MM.1S (cell line): ENCODE data around the gene NAGLU.

Experiments
- DNase-seq: peaks from one replicate; pipeline ENCODE4 v3.0.0-alpha.2; 2015
- H2AFZ ChIP-seq: fragments of 300-600 bp; sonication (generic); 2 replicates; pipeline ENCODE4 v1.6.0; 2016; ENCODE audit warnings: antibody characterized with exemption, low read length
- H3F3A ChIP-seq: fragments of 300-600 bp; sonication (generic); 2 replicates; pipeline ENCODE4 v1.6.1; 2016; ENCODE audit warnings: mild to moderate bottlenecking, antibody characterized with exemption, low read length, moderate library complexity, mixed read lengths; ENCODE audit not compliant: insufficient read depth
- H3K27ac ChIP-seq: fragments of 300-600 bp; sonication (generic); 2 replicates; pipeline ENCODE4 v1.5.1; 2016; ENCODE audit warnings: mild to moderate bottlenecking, low read length
- H3K27me3 ChIP-seq: fragments of 300-600 bp; sonication (generic); replicated peaks from 2 replicates; pipeline ENCODE4 v1.6.0; 2016; ENCODE audit warnings: low read length; ENCODE audit not compliant: insufficient read depth
- H3K36me3 ChIP-seq: fragments of 300-600 bp; sonication (generic); replicated peaks from 2 replicates; pipeline ENCODE4 v1.6.1; 2016; ENCODE audit warnings: mild to moderate bottlenecking, low read length, mixed read lengths; ENCODE audit not compliant: insufficient read depth
- H3K4me1 ChIP-seq: fragments of 300-600 bp; sonication (generic); 2 replicates; pipeline ENCODE4 v1.6.1; 2016; ENCODE audit warnings: low read length, mixed read lengths
- H3K4me2 ChIP-seq: fragments of 300-600 bp; sonication (generic); 2 replicates; pipeline ENCODE4 v1.6.0; 2016; ENCODE audit warnings: low read depth, low read length
- H3K4me3 ChIP-seq: fragments of 300-600 bp; sonication (generic); 2 replicates; pipeline ENCODE4 v1.5.1; 2016; ENCODE audit warnings: low read length, mixed read lengths
- H3K79me2 ChIP-seq: fragments of 300-600 bp; sonication (generic); 2 replicates; pipeline ENCODE4 v1.6.1; 2016; ENCODE audit warnings: mixed run types, low read length, mixed read lengths
- H3K9ac ChIP-seq: fragments of 300-600 bp; sonication (generic); 2 replicates; pipeline ENCODE4 v1.6.1; 2016; ENCODE audit warnings: low read length, mixed read lengths
- H3K9me2 ChIP-seq: fragments of 300-600 bp; sonication (generic); replicated peaks from 2 replicates; pipeline ENCODE4 v1.6.1; 2016; ENCODE audit warnings: mild to moderate bottlenecking, low read length, mixed read lengths; ENCODE audit not compliant: insufficient read depth
- H3K9me3 ChIP-seq: fragments of 300-600 bp; sonication (generic); replicated peaks from 2 replicates; pipeline ENCODE4 v1.6.1; 2016; ENCODE audit warnings: mild to moderate bottlenecking, low read length, mixed read lengths; ENCODE audit not compliant: insufficient read depth
- H4K20me1 ChIP-seq: fragments of 300-600 bp; sonication (generic); 2 replicates; pipeline ENCODE4 v1.6.1; 2016; ENCODE audit warnings: mild to moderate bottlenecking, low read length, moderate library complexity, mixed read lengths; ENCODE audit not compliant: insufficient read depth
- EZH2 ChIP-seq: fragments of 300-600 bp; sonication (generic); optimal IDR thresholded peaks from 2 replicates; pipeline ENCODE3; 2017; ENCODE audit warnings: low read depth, mild to moderate bottlenecking, antibody characterized with exemption, low read length, mixed read lengths
- EZH2phosphoT487 ChIP-seq: fragments of 300-600 bp; sonication (generic); IDR thresholded peaks from 2 replicates; pipeline ENCODE4 v1.6.1; 2018; ENCODE audit warnings: antibody characterized with exemption, low read length
- TF ChIP-seq, protein P1 (sequence below): fragments of 300-600 bp; sonication (generic); IDR thresholded peaks from 2 replicates; pipeline ENCODE4 v1.5.1; 2016; ENCODE audit warnings: antibody characterized with exemption, low read length, mixed read lengths

Gene NAGLU

DNA sequence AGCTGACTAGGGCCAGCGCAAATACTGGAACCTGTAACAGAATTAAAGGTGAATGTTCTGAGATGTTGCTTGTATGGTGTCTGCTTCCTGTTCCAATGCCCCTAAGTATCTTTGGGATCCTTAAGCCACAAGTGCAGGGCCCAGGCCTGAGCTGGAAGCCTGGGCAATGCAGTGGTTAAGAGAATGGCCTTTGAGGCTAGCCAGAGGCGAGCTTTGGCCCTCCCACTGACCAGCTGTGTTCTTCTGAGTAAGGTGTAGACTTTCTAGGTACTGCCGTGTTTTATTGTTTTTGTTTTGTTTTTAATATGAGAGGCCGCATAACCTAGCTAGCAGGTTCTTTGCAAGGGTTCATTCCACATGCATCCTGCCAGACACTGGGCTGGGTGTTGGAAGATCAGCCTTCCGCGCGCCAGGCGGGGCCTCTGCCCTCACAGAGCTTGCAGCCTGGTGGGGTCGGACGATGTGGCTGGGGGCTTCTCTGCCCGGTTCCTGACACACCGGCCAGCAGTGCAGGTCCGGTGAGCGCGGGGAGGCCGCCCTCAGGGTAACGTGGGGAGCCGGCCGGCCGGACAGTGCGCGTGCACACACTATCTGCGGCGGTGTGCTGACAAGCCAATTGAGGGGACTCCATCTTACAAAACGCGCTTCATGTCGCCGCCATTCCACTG is 30.3 kb downstream of the NAGLU start:
- Histone ChIP-seq H3F3A (peaks cover 13% of the 10 kb centered on the region; the same call in 1 of the 2 replicates), H3K4me3 (peak overlapping the region; percentile 97), H4K20me1 (no peaks in the 10 kb centered on the region), H3K9me3 (no peaks in the 10 kb centered on the region), H3K36me3 (peaks cover 3% of the 10 kb centered on the region; the same call in 1 of the 2 replicates), H3K4me1 (peaks cover 17% of the 10 kb centered on the region), H3K4me2 (peak overlapping the region; percentile 94), H3K27me3 (no peaks in the 10 kb centered on the region), H3K9ac (peak overlapping the region; percentile 80; the same call in 1 of the 2 replicates), H3K27ac (peak overlapping the region; percentile 22; the same call in 1 of the 2 replicates), H2AFZ (peak overlapping the region; percentile 69), H3K79me2 (peaks cover 70% of the 10 kb centered on the region), H3K9me2 (no peaks in the 10 kb centered on the region)
- DNase-seq = no peak
- TF ChIP-seq EZH2 (no peak), EZH2phosphoT487 (no peak)
- TF ChIP-seq, protein P1, sequence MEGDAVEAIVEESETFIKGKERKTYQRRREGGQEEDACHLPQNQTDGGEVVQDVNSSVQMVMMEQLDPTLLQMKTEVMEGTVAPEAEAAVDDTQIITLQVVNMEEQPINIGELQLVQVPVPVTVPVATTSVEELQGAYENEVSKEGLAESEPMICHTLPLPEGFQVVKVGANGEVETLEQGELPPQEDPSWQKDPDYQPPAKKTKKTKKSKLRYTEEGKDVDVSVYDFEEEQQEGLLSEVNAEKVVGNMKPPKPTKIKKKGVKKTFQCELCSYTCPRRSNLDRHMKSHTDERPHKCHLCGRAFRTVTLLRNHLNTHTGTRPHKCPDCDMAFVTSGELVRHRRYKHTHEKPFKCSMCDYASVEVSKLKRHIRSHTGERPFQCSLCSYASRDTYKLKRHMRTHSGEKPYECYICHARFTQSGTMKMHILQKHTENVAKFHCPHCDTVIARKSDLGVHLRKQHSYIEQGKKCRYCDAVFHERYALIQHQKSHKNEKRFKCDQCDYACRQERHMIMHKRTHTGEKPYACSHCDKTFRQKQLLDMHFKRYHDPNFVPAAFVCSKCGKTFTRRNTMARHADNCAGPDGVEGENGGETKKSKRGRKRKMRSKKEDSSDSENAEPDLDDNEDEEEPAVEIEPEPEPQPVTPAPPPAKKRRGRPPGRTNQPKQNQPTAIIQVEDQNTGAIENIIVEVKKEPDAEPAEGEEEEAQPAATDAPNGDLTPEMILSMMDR = no peak

DNA sequence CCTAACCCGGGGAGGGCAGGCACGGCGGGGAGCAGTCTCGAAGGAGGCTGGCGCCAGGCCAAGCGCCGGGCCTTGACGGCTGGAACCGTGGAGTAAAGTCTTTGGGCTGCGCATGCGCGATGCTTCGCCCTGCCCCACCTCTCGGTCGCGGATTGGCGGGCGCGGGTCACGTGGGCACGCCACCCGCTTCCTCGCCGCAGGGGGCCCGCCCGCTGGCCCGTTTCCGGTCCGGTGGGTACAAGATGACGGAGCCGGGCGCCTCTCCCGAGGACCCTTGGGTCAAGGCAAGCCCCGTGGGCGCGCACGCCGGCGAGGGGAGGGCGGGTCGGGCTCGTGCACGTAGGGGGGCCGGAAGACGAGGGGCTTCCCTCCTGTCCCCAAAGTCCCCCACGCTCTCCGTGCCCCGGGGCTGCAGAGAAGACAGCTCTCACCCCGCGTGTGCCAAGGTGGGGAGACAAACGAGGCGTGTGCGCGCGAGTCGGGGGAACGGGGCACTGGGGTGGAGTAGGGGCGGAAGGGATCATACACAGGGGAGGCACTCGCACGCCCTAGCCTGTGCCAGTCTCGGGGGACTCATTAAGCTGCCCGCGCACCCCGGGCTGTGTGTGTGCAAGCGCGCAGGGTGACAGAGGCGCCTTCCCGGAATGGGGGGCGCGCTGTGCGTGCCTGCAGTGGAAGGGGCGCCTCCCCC is 31.0 kb downstream of the NAGLU start, which contains the start of gene MLX:
Gene MLX (plus strand): TSS at position 218 of the 691 bp plus-strand sequence. CDS start 25 bp downstream, at position 243.
- peaks cover 13% of the 10 kb centered on the region; the same call in 1 of the 2 replicates for H3F3A ChIP-seq
- peak within 1 kb of the TSS; percentile 69 for H2AFZ ChIP-seq
- peaks cover 17% of the 10 kb centered on the region for H3K4me1 ChIP-seq
- TF ChIP-seq, protein P1 = no peak
- TF ChIP-seq EZH2phosphoT487 = no peak
- TF ChIP-seq EZH2 = no peak
- H3K27me3 ChIP-seq = no peaks in the 10 kb centered on the region
- H3K9ac ChIP-seq = peak within 1 kb of the TSS; percentile 80
- peaks cover 3% of the 10 kb centered on the region; the same call in 1 of the 2 replicates for H3K36me3 ChIP-seq
- H3K4me2 ChIP-seq = peak within 1 kb of the TSS; percentile 94
- no peaks in the 10 kb centered on the region for H3K9me2 ChIP-seq
- no peaks in the 10 kb centered on the region for H3K9me3 ChIP-seq
- peak within 1 kb of the TSS; percentile 50; the same call in 1 of the 2 replicates for H3K27ac ChIP-seq
- DNase-seq = peak; percentile 93
- H3K4me3 ChIP-seq = peak within 1 kb of the TSS; percentile 97
- H3K79me2 ChIP-seq = peaks cover 74% of the 10 kb centered on the region
- H4K20me1 ChIP-seq = no peaks in the 10 kb centered on the region

DNA sequence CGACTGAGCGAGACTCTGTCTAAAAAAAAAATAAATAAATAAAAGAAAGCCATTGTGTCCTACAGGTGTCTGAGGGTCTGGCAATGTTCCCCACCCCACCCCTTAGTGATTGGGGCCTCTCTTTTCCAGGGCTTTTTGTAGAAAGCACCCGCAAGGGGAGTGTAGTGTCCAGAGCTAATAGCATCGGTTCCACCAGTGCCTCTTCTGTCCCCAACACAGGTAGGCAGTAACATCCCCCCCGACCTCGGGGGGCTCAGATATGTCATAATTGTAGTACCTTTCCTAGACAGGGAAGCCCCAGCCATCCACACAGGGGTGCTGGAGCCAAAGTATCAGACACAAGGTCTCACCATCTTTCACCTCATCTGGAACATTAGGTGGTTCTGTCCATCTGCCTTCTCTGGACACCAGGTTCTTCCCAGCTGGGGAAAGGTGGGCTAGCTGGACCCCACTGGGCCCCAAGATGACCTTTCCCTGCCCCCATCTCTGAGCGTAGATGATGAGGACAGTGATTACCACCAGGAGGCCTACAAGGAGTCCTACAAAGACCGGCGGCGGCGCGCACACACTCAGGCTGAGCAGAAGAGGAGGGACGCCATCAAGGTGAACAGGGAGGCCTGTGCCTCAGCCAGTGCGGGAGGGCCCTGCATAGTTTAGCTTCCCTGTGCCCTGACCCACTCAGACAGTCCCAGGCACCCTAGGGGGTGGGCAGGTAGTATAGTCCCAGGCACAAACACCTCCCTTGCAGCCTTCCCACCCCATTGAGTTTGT is 32.5 kb downstream of the NAGLU start:
- Histone ChIP-seq H3K9ac (no peak overlapping the region), H3K36me3 (peaks cover 6% of the 10 kb centered on the region; the same call in 1 of the 2 replicates), H3K4me2 (no peak overlapping the region; the same call in 1 of the 2 replicates), H4K20me1 (no peaks in the 10 kb centered on the region), H2AFZ (no peak overlapping the region), H3F3A (peaks cover 14% of the 10 kb centered on the region; the same call in 1 of the 2 replicates), H3K4me3 (no peak overlapping the region), H3K27ac (no peak overlapping the region), H3K4me1 (peaks cover 12% of the 10 kb centered on the region), H3K9me2 (no peaks in the 10 kb centered on the region), H3K79me2 (peaks cover 72% of the 10 kb centered on the region), H3K27me3 (no peaks in the 10 kb centered on the region), H3K9me3 (no peaks in the 10 kb centered on the region)
- no peak for DNase-seq
- TF ChIP-seq EZH2 = no peak
- no peak for TF ChIP-seq EZH2phosphoT487
- TF ChIP-seq, protein P1 = no peak
